ENCODE results near the gene SLC10A7. TPM values are rescaled to one million over a fixed set of nuclear protein-coding genes. Genes with fewer than 3 reads are reported as not detected.

SLC10A7 gene
- total and polyA plus RNA-seq, 4 donors: 3.7 to 18.7 (median 7.6) TPM

- Histone ChIP-seq H3K9me3 (ENCODE audit: control insufficient read depth in 4 of 4, low read length in 3 of 4) (no peaks in the 10 kb centered on the region), H3K4me1 (ENCODE audit: control insufficient read depth in 4 of 4, insufficient read depth in 4 of 4, low read length in 3 of 4) (no peaks in the 10 kb centered on the region), H3K27me3 (ENCODE audit: control insufficient read depth in 4 of 4, insufficient read depth in 4 of 4, low read length in 3 of 4) (no peaks in the 10 kb centered on the region), H3K9ac (ENCODE audit: low read depth in 1 of 2, low read length in 2 of 2) (no peak overlapping the region), H3K4me3 (ENCODE audit: low read depth in 1 of 3, low read length in 3 of 3) (no peak overlapping the region), H3K27ac (ENCODE audit: low read depth in 1 of 2, low read length in 2 of 2) (no peak overlapping the region), H3K36me3 (ENCODE audit: control insufficient read depth in 4 of 4, insufficient read depth in 3 of 4, low read depth in 1 of 4, low read length in 3 of 4) (no peaks in the 10 kb centered on the region)
- 96% methylated on average over 5 of the region's 5 CpGs for WGBS
- TF ChIP-seq SP1 (IDR thresholded peaks at IDR 0.05): no peak
- no peak for TF ChIP-seq EGR1 (IDR thresholded peaks at IDR 0.05; ENCODE audit: low read depth in 2 of 2)
- TF ChIP-seq REST (IDR thresholded peaks at IDR 0.05): no peak
- TF ChIP-seq ATF3 (IDR thresholded peaks at IDR 0.05): no peak
- TF ChIP-seq YY1 (IDR thresholded peaks at IDR 0.05): no peak
- no peak for DNase-seq (ENCODE audit: low spot score)
Measured at GRCh38 chr4:146308951-146309350, 212.8 kb downstream of the SLC10A7 start.

- over 99% methylated on average over 2 of the region's 2 CpGs for WGBS
- Histone ChIP-seq H3K4me3 (ENCODE audit: low read depth in 1 of 3, low read length in 3 of 3) (no peak overlapping the region), H3K27ac (ENCODE audit: low read depth in 1 of 2, low read length in 2 of 2) (no peak overlapping the region), H3K9me3 (ENCODE audit: control insufficient read depth in 4 of 4, low read length in 3 of 4) (no peaks in the 10 kb centered on the region), H3K4me1 (ENCODE audit: control insufficient read depth in 4 of 4, insufficient read depth in 4 of 4, low read length in 3 of 4) (no peaks in the 10 kb centered on the region), H3K36me3 (ENCODE audit: control insufficient read depth in 4 of 4, insufficient read depth in 3 of 4, low read depth in 1 of 4, low read length in 3 of 4) (no peaks in the 10 kb centered on the region), H3K27me3 (ENCODE audit: control insufficient read depth in 4 of 4, insufficient read depth in 4 of 4, low read length in 3 of 4) (no peaks in the 10 kb centered on the region), H3K9ac (ENCODE audit: low read depth in 1 of 2, low read length in 2 of 2) (no peak overlapping the region)
- no peak for DNase-seq (ENCODE audit: low spot score)
- no peak for TF ChIP-seq REST (IDR thresholded peaks at IDR 0.05)
- no peak for TF ChIP-seq ZBTB33 (IDR thresholded peaks at IDR 0.05)
- TF ChIP-seq ATF3 (IDR thresholded peaks at IDR 0.05): no peak
- no peak for TF ChIP-seq RAD21 (IDR thresholded peaks at IDR 0.05)
- no peak for TF ChIP-seq HNF4A (conservative IDR thresholded peaks at IDR 0.05)
- no peak for TF ChIP-seq RXRA (IDR thresholded peaks at IDR 0.05)
- TF ChIP-seq TAF1 (conservative IDR thresholded peaks at IDR 0.05): no peak
Measured at GRCh38 chr4:146302822-146303221, 218.9 kb downstream of the SLC10A7 start.
